Sigmoid colon (tissue), 7 donors: Measurements from ENCODE around the gene TRIM66. TPM values are rescaled to one million over a fixed set of nuclear protein-coding genes. Genes with fewer than 3 reads are reported as not detected.
"Not testable (repeated sequence)": the region's sequence is repeated elsewhere in the genome, so short reads cannot be mapped to it uniquely, and the experiment has no call there.

Source experiments
- DNase-seq: peaks from one replicate; pipeline ENCODE4 v3.0.0-alpha.2; 2019
- H3K27ac ChIP-seq, 4 donors: fragments of 200-600 bp; sonication (generic); one replicate each; pipeline ENCODE4 v1.5.1; 2016 to 2019; ENCODE audit warnings: mild to moderate bottlenecking in 1 of 4
- H3K27me3 ChIP-seq, 3 donors: fragments of 200-600 bp; sonication (generic); one replicate each; pipeline ENCODE4 v1.5.1; 2019; ENCODE audit warnings: mild to moderate bottlenecking in 1 of 3
- H3K36me3 ChIP-seq, 4 donors: fragments of 200-600 bp; sonication (generic); one replicate each; pipeline ENCODE4 v1.5.1; 2016 to 2019
- H3K4me1 ChIP-seq, 4 donors: fragments of 200-600 bp; sonication (generic); one replicate each; pipeline ENCODE4 v1.5.1; 2017 to 2019
- H3K4me3 ChIP-seq, 4 donors: fragments of 200-600 bp; sonication (generic); one replicate each; pipeline ENCODE4 v1.5.1; 2017 to 2019; ENCODE audit warnings: mild to moderate bottlenecking in 2 of 4, moderate library complexity in 1 of 4
- H3K9me3 ChIP-seq, 4 donors: fragments of 200-600 bp in 3 of 4; sonication (generic) in 3 of 4; one replicate each; pipeline versions ENCODE4 v1.5.1 to v1.6.1; 2013 to 2019
- EP300 ChIP-seq, 4 donors: sonication (generic); formaldehyde crosslinking; IDR thresholded peaks; one replicate each; pipeline ENCODE4 v1.6.1; 2017; ENCODE audit warnings: antibody characterized with exemption in 4 of 4
- POLR2A ChIP-seq, 2 donors: fragments of 450-650 bp; IDR thresholded peaks; one replicate each; pipeline ENCODE4 v1.6.1; 2016; ENCODE audit warnings: antibody characterized with exemption in 2 of 2, mild to moderate bottlenecking in 2 of 2, moderate library complexity in 2 of 2
- POLR2AphosphoS5 ChIP-seq, 4 donors: sonication (generic); formaldehyde crosslinking; IDR thresholded peaks; one replicate each; pipeline ENCODE4 v1.6.1; 2017; ENCODE audit warnings: antibody characterized with exemption in 4 of 4
- WGBS, 2 donors: extraction: QIAGEN DNeasy Blood & Tissue Kit; methylation state at CpG; one replicate each; pipeline ENCODE4 v1.1.7; 2013; 5-methylcytosine and 5-hydroxymethylcytosine counted together
- intact Hi-C: fragments of 100-400 bp; cut with DNase I; formaldehyde crosslinking; loops from one replicate; pipeline ENCODE4 v1.15.1; 2023
- polyA plus RNA-seq, 3 donors: library from polyadenylated mRNA; stranded (reverse); fragments of 200-250 nt; gene quantifications; one replicate each; pipeline ENCODE4 v1.2.3, GENCODE V29; 2013
- total RNA-seq, 4 donors: library from RNA; depleted of rRNA; stranded (reverse); fragments of >200 nt; gene quantifications; one replicate each; pipeline ENCODE4 v1.1.0, GENCODE V29; 2016
- TF ChIP-seq, protein P1 (sequence below), 4 experiments: fragments of 450-650 bp in 3 of 4; fragments of 200-600 bp in 1 of 4; IDR thresholded peaks; one replicate each; pipeline ENCODE4 v1.5.1; 2016 to 2019; ENCODE audit warnings: antibody characterized with exemption in 4 of 4, mild to moderate bottlenecking in 3 of 4, moderate library complexity in 2 of 4
- donor health status: healthy with polysubstance abuse.
- donor health status: Bipolar disorder and iron deficiency.
- donor health status: healthy.

Gene TRIM66
- total and polyA plus RNA-seq, 7 donors, result 0.60 to 24.4 (median 2.8) TPM

DNA sequence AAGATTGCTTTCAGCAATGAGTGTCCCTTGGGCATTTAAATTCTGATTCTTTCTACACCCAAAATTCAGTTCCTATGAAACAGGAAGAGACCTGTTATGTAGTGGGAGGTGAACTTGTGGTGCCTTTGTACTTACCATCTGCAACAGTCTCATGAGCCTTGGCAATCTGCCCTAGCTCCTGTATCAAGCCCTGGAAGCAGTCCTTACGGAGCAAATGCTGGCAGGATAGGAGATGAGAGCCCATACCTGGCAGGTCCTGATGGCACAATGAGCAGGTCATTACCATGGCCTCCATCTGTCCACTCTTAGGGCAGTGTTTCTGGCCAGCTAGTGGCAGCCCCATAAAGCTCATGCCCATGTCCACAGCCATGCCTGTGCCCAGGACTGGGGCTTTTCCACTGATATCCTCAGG, 10.8 kb downstream of the TRIM66 start:
- DNase-seq, result peak; percentile 82
- no peaks in the 10 kb centered on the region for H3K9me3 ChIP-seq
- H3K4me1 ChIP-seq, result peaks cover 0 to 21% (median 20%) of the 10 kb centered on the region in 4 donors
- no peak overlapping the region for H3K4me3 ChIP-seq
- peak in 1 of 4 donors; percentile 16 for TF ChIP-seq EP300 (IDR thresholded peaks at IDR 0.05)
- TF ChIP-seq POLR2A (IDR thresholded peaks at IDR 0.05), result no peak
- peak in 1 of 4 donors; percentile 0 for TF ChIP-seq POLR2AphosphoS5 (IDR thresholded peaks at IDR 0.05)
- H3K27ac ChIP-seq, result peak overlapping the region; percentile 76 to 89 (median 82)
- intact Hi-C loops, result loop anchor here (2.0 kb wide), 1 partner anchor 67 kb away; no protein-coding TSS in a partner anchor
- WGBS, 2 donors, result 0 to 65% methylated on average over 1 of the region's 1 CpG
- H3K27me3 ChIP-seq, result no peaks in the 10 kb centered on the region
- H3K36me3 ChIP-seq, result no peaks in the 10 kb centered on the region

GRCh38 chr11:8671193-8671612, 11.3 kb downstream of the TRIM66 start:
- H3K9me3 ChIP-seq, result no peaks in the 10 kb centered on the region
- peaks cover 0 to 21% (median 20%) of the 10 kb centered on the region in 4 donors for H3K4me1 ChIP-seq
- 72 to 83% methylated on average over 4 of the region's 4 CpGs for WGBS, 2 donors
- intact Hi-C loops, result no loop called here
- no peaks in the 10 kb centered on the region for H3K36me3 ChIP-seq
- H3K27ac ChIP-seq, result peak overlapping the region; percentile 76 to 89 (median 82)
- TF ChIP-seq POLR2A (IDR thresholded peaks at IDR 0.05), result no peak
- peak in 2 of 4 donors; percentile 38 to 63 for TF ChIP-seq POLR2AphosphoS5 (IDR thresholded peaks at IDR 0.05)
- H3K27me3 ChIP-seq, result no peaks in the 10 kb centered on the region
- DNase-seq, result peak; percentile 86
- no peak overlapping the region for H3K4me3 ChIP-seq

DNA sequence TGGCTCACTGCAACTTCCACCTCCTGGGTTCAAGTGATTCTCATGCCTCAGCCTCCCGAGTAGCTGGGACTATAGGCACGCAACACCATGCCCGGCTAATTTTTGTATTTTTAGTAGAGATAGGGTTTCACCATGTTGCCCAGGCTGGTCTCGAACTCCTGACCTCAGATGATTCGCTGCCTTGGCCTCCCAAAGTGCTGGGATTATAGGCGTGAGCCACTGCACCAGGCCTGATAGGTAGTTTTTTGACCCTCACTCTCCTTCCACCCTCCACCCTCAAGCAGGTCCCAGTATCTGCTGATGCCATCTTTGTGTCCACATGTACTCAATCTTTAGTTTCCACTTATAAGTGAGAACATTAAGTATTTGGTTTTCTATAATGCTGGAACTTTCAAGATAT, 12.4 kb downstream of the TRIM66 start:
- WGBS, 2 donors, result 97 to 98% methylated on average over 6 of the region's 6 CpGs
- Histone ChIP-seq H3K4me1 (peaks cover 0 to 21% (median 20%) of the 10 kb centered on the region in 4 donors), H3K27ac (peak overlapping the region in 1 of 4 donors; percentile 82)
- DNase-seq, H3K27me3 ChIP-seq, H3K9me3 ChIP-seq, H3K36me3 ChIP-seq, H3K4me3 ChIP-seq, intact Hi-C loops: not testable (repeated sequence)

GRCh38 chr11:8665222-8665621, 17.2 kb downstream of the TRIM66 start:
- WGBS, 2 donors, result 96 to 99% methylated on average over 1 of the region's 1 CpG
- TF ChIP-seq POLR2A (IDR thresholded peaks at IDR 0.05), result no peak
- no peak for TF ChIP-seq POLR2AphosphoS5 (IDR thresholded peaks at IDR 0.05)
- TF ChIP-seq, protein P1, sequence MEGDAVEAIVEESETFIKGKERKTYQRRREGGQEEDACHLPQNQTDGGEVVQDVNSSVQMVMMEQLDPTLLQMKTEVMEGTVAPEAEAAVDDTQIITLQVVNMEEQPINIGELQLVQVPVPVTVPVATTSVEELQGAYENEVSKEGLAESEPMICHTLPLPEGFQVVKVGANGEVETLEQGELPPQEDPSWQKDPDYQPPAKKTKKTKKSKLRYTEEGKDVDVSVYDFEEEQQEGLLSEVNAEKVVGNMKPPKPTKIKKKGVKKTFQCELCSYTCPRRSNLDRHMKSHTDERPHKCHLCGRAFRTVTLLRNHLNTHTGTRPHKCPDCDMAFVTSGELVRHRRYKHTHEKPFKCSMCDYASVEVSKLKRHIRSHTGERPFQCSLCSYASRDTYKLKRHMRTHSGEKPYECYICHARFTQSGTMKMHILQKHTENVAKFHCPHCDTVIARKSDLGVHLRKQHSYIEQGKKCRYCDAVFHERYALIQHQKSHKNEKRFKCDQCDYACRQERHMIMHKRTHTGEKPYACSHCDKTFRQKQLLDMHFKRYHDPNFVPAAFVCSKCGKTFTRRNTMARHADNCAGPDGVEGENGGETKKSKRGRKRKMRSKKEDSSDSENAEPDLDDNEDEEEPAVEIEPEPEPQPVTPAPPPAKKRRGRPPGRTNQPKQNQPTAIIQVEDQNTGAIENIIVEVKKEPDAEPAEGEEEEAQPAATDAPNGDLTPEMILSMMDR (IDR thresholded peaks at IDR 0.05), result no peak
- TF ChIP-seq EP300 (IDR thresholded peaks at IDR 0.05), result no peak
- H3K4me1 ChIP-seq, result no peaks in the 10 kb centered on the region
- H3K36me3 ChIP-seq, result no peaks in the 10 kb centered on the region
- no peak overlapping the region for H3K27ac ChIP-seq
- no peak overlapping the region for H3K4me3 ChIP-seq
- DNase-seq, result no peak
- no peaks in the 10 kb centered on the region for H3K9me3 ChIP-seq
- H3K27me3 ChIP-seq, result no peaks in the 10 kb centered on the region
- intact Hi-C loops, result no loop called here

DNA sequence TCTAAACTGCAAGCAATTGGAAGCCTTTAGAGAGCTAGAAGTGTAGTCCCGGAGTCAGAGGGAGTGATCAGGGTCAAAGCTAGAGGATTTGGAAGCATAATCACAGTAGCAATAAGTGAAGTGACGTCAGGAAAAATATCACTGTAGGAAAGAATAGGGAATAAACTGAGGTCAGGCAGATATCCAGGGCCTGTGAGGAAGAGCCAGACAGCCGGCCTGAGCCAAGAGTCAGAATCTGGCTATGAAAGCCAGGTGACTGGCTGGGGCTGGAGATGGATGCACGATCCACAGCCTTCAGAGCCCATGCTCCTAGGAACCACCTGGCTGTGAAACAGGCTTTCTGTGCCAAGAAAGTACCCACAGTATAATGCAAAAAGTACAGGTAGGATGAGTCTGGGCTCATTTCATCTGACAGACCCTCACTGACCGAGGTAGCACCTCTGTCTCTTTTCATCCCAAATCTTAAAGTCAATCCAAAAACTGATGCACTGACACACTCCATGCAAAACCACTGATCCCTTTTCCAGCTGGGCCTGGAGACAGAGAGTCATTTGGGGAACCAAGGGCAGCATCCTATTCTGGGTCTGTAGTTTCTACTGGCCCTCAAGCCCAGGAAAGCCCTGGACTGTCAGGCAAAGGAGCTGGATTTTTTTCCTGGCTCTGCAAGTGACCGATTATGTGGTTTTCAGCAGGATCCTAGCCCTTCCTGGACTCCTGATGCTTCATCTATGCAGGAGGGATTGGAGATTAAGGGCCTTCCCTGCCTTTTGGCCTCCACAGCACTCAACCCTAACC, 21.3 kb downstream of the TRIM66 start:
- no peak for DNase-seq
- WGBS, 2 donors, result 90 to 94% methylated on average over 6 of the region's 6 CpGs
- no peak overlapping the region for H3K27ac ChIP-seq
- intact Hi-C loops, result no loop called here
- no peaks in the 10 kb centered on the region for H3K36me3 ChIP-seq
- H3K4me1 ChIP-seq, result no peaks in the 10 kb centered on the region
- H3K4me3 ChIP-seq, result no peak overlapping the region
- no peaks in the 10 kb centered on the region for H3K9me3 ChIP-seq
- H3K27me3 ChIP-seq, result no peaks in the 10 kb centered on the region
- TF ChIP-seq POLR2AphosphoS5 (IDR thresholded peaks at IDR 0.05) (no peak), POLR2A (IDR thresholded peaks at IDR 0.05) (no peak), EP300 (IDR thresholded peaks at IDR 0.05) (no peak)
- TF ChIP-seq, protein P1 (IDR thresholded peaks at IDR 0.05), result no peak

DNA sequence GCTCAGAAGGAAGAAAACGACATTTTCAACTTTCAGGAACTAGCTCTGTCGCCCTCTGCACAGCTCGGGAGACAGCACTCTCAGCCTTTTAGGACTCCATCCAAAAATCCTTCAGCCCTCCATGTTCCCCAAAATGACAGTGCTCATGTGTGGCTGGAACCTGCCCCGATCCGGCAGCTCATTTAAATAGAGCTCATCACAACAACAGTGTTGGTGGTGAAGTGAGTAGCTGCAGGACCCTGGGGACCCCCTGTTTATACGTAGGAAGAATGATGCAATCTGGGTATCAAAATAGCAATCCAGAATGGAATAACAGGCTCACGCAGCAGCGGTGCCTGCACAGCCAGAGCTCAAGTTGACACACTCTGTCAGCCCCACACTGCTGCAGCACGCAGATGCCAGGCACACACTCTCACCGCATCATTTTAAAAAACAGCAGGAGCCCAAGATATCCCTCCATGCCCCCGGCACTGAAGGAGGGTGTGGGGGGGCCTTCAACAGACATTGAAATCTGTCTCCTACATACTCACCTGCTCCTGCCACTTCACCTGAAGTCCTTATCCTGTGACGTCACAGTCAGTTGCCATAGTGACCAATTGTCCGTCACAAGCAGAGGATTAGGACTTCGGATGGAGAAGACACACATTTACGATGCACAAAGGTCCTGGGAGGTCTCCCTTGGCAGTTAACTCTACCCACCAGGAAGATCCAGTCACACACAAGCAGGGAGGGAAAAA, 24.0 kb downstream of the TRIM66 start:
- H3K9me3 ChIP-seq, result no peaks in the 10 kb centered on the region
- intact Hi-C loops, result no loop called here
- 82 to 87% methylated on average over 15 of the region's 15 CpGs for WGBS, 2 donors
- no peak for DNase-seq
- no peaks in the 10 kb centered on the region for H3K36me3 ChIP-seq
- H3K27me3 ChIP-seq, result no peaks in the 10 kb centered on the region
- no peak overlapping the region for H3K27ac ChIP-seq
- H3K4me1 ChIP-seq, result no peaks in the 10 kb centered on the region
- TF ChIP-seq POLR2A (IDR thresholded peaks at IDR 0.05), result no peak
- TF ChIP-seq POLR2AphosphoS5 (IDR thresholded peaks at IDR 0.05), result no peak
- TF ChIP-seq, protein P1 (IDR thresholded peaks at IDR 0.05), result no peak
- no peak for TF ChIP-seq EP300 (IDR thresholded peaks at IDR 0.05)
- H3K4me3 ChIP-seq, result no peak overlapping the region
